Measurements from ENCODE around the gene HMGA1. TPM values are rescaled to one million over a fixed set of nuclear protein-coding genes. Genes with fewer than 3 reads are reported as not detected.

HMGA1 gene
- total RNA-seq, 4 donors from 2014 or later = 23.2 to 112 (median 63.2) TPM

DNA sequence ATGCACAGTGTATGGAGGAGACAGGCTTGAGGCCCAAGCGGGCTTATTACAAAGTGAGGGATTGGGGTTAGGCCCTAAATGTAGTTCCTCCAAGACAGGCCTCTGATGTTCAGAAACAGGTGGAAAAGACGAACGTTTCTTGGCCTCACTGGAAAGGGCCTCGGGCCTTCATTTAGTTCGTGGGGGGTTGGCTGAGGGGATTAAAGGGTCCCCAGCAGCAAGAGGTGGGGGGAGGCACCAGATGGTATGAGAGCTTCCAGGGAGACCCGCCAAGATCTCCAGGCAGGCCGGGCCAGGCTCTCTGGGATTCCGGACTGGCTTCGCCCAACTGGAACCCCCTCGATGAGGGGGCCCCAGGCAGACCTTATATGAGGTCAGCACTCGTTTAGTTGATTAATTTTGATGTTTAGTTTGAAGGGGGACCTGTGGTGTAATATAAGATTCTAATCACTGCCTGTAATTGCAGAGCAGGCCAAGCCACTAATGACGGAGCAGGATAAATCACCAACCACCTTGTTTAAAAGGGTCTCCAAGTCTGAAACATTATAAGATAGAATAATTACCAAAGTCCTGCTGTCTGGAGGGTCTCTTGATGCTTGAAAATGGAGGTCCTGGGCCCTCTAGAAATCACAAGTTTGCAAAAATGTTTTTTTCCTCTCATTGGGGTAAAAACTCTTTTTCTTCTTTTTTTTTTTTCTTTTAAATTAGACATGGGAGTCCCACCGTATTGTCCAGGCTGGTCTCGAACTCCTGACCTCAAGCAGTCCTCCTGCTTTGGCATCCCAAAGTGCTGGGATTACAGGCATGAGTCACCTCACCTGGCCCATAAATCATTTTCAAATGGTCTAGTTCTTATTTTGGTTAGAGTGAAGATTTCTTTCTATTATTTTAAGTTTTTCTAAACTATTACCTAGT, 2.2 kb downstream of the HMGA1 start:
- Histone ChIP-seq H3K4me1 (peaks cover 0 to 38% (median 27%) of the 10 kb centered on the region in 4 donors), H3K4me3 (peak overlapping the region in 3 of 4 donors; percentile 65 to 80 (median 69)), H3K9me3 (no peaks in the 10 kb centered on the region), H3K27ac (peak overlapping the region in 3 of 4 donors; percentile 86 to 88 (median 88)), H3K27me3 (no peaks in the 10 kb centered on the region), H3K36me3 (no peaks in the 10 kb centered on the region)
- in situ Hi-C loops (cut with MboI; ENCODE audit: low pct_ligation_motif_present in 1 of 4, low pct_unique_long_range_greater_than_20kb in 1 of 4, low sequenced_read_pairs in 3 of 4) (no loop called here), intact Hi-C loops (cut with DNase I; ENCODE audit: low total_unique reads) (loop anchor here (2.0 to 5.0 kb wide), 2 partner anchors 44 to 1397 kb away; partner anchors contain the start of gene PSMB8)
- no peak for DNase-seq
- WGBS, 2 donors (ENCODE audit: low coverage in 1 of 2) = 44 to 55% methylated on average over 3 to 14 of the region's 14 CpGs
- TF ChIP-seq POLR2AphosphoS5 (IDR thresholded peaks at IDR 0.05) (no peak), EP300 (IDR thresholded peaks at IDR 0.05; ENCODE audit: low read depth) (no peak), POLR2A (IDR thresholded peaks at IDR 0.05) (no peak)
- TF ChIP-seq, protein P1, sequence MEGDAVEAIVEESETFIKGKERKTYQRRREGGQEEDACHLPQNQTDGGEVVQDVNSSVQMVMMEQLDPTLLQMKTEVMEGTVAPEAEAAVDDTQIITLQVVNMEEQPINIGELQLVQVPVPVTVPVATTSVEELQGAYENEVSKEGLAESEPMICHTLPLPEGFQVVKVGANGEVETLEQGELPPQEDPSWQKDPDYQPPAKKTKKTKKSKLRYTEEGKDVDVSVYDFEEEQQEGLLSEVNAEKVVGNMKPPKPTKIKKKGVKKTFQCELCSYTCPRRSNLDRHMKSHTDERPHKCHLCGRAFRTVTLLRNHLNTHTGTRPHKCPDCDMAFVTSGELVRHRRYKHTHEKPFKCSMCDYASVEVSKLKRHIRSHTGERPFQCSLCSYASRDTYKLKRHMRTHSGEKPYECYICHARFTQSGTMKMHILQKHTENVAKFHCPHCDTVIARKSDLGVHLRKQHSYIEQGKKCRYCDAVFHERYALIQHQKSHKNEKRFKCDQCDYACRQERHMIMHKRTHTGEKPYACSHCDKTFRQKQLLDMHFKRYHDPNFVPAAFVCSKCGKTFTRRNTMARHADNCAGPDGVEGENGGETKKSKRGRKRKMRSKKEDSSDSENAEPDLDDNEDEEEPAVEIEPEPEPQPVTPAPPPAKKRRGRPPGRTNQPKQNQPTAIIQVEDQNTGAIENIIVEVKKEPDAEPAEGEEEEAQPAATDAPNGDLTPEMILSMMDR (IDR thresholded peaks at IDR 0.05) = no peak

DNA sequence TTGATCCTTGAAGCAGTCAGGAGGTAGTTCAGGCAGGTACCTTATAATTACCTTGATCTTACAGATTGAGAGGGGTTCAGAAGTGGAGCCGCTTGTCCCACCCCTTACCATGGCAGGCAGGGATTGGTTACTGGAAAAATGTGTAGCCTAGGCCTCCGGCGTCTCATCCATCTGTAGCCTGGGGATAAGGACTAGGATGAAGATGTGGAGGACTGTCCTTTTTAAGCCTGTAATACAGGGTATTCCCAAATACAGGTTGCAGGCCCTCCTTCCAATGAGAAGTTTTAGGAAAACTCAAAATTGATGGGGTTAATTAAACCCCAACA, 2.8 kb downstream of the HMGA1 start:
- 78% methylated on average over 3 of the region's 3 CpGs; no CpG with 5 or more reads in 1 of the 2 donors for WGBS, 2 donors (ENCODE audit: low coverage in 1 of 2)
- Histone ChIP-seq H3K4me1 (peaks cover 6 to 44% (median 34%) of the 10 kb centered on the region in 4 donors), H3K36me3 (no peaks in the 10 kb centered on the region), H3K27me3 (no peaks in the 10 kb centered on the region), H3K4me3 (no peak overlapping the region), H3K9me3 (no peaks in the 10 kb centered on the region), H3K27ac (no peak overlapping the region)
- in situ Hi-C loops (cut with MboI; ENCODE audit: low pct_ligation_motif_present in 1 of 4, low pct_unique_long_range_greater_than_20kb in 1 of 4, low sequenced_read_pairs in 3 of 4) (no loop called here), intact Hi-C loops (cut with DNase I; ENCODE audit: low total_unique reads) (loop anchor here (2.0 to 5.0 kb wide), 2 partner anchors 45 to 1397 kb away; partner anchors contain the start of gene PSMB8)
- TF ChIP-seq EP300 (IDR thresholded peaks at IDR 0.05; ENCODE audit: low read depth) (no peak), POLR2AphosphoS5 (IDR thresholded peaks at IDR 0.05) (no peak), POLR2A (IDR thresholded peaks at IDR 0.05) (no peak)
- TF ChIP-seq, protein P1 (IDR thresholded peaks at IDR 0.05) = no peak
- DNase-seq = no peak

DNA sequence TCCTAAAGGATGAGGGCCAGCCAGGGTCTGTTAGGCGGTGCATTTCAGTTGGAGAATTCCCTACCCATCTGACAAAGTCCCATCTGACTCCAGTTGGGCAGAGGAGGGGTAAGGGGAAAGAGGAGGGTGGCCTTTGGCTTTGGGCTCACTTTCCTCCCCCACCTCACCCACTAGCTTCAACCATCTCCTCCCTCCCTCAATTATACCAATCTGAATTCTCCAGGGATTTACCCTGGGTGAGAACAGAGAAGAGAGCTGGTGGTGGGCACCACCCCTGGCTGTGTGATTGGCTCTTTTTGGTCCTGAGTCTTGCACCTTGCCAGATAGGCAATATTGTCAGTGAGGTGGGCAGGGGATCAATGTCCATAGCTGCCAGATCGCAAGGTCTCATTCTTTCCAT, 3.2 kb downstream of the HMGA1 start:
- 73% methylated on average over 2 of the region's 2 CpGs; no CpG with 5 or more reads in 1 of the 2 donors for WGBS, 2 donors (ENCODE audit: low coverage in 1 of 2)
- intact Hi-C loops (cut with DNase I; ENCODE audit: low total_unique reads) = loop anchor here (2.0 to 10.0 kb wide), 3 partner anchors 45 to 1398 kb away; partner anchors contain the start of gene PSMB8
- Histone ChIP-seq H3K27ac (no peak overlapping the region), H3K27me3 (no peaks in the 10 kb centered on the region), H3K36me3 (no peaks in the 10 kb centered on the region), H3K4me1 (peaks cover 10 to 48% (median 38%) of the 10 kb centered on the region in 4 donors), H3K4me3 (no peak overlapping the region), H3K9me3 (no peaks in the 10 kb centered on the region)
- TF ChIP-seq, protein P1 (IDR thresholded peaks at IDR 0.05) = no peak
- TF ChIP-seq POLR2AphosphoS5 (IDR thresholded peaks at IDR 0.05) (no peak), EP300 (IDR thresholded peaks at IDR 0.05; ENCODE audit: low read depth) (no peak), POLR2A (IDR thresholded peaks at IDR 0.05) (no peak)
- DNase-seq = no peak
- in situ Hi-C loops (cut with MboI; ENCODE audit: low pct_ligation_motif_present in 1 of 4, low pct_unique_long_range_greater_than_20kb in 1 of 4, low sequenced_read_pairs in 3 of 4) = loop anchor here in 1 of 4 donors (10.0 kb wide), 1 partner anchor 175 kb away; no protein-coding TSS in a partner anchor
